ENCODE data around the gene BLVRA. TPM values are rescaled to one million over a fixed set of nuclear protein-coding genes. Genes with fewer than 3 reads are reported as not detected.

The BLVRA gene
- total RNA-seq, 1 donor from 2014 or later, result 63.4 TPM

- no peaks in the 10 kb centered on the region for H3K36me3 Mint-ChIP-seq (ENCODE audit: unreplicated experiment)
- no peak overlapping the region for H3K4me3 Mint-ChIP-seq (ENCODE audit: unreplicated experiment)
- peaks cover 3% of the 10 kb centered on the region for H3K27me3 Mint-ChIP-seq (ENCODE audit: unreplicated experiment)
- no peak for TF ChIP-seq CTCF (IDR thresholded peaks at IDR 0.05; ENCODE audit: partially characterized antibody, unreplicated experiment)
- H3K9me3 Mint-ChIP-seq (ENCODE audit: unreplicated experiment), result peaks cover 4% of the 10 kb centered on the region
- H3K4me1 Mint-ChIP-seq (ENCODE audit: low read depth, unreplicated experiment), result no peaks in the 10 kb centered on the region
- no peak for DNase-seq
- no peak overlapping the region for H3K27ac Mint-ChIP-seq (ENCODE audit: unreplicated experiment)
These were observed 93.3 kb downstream of the BLVRA start for GRCh38 chr7:43851805-43852204.

GRCh38 chr7:43855176-43855575, 96.7 kb downstream of the BLVRA start:
- no peak for TF ChIP-seq CTCF (IDR thresholded peaks at IDR 0.05; ENCODE audit: partially characterized antibody, unreplicated experiment)
- DNase-seq, result no peak
- Mint-ChIP-seq H3K36me3 (ENCODE audit: unreplicated experiment) (peaks cover 4% of the 10 kb centered on the region), H3K27me3 (ENCODE audit: unreplicated experiment) (peaks cover 3% of the 10 kb centered on the region), H3K27ac (ENCODE audit: unreplicated experiment) (no peak overlapping the region), H3K4me3 (ENCODE audit: unreplicated experiment) (no peak overlapping the region), H3K4me1 (ENCODE audit: low read depth, unreplicated experiment) (no peaks in the 10 kb centered on the region), H3K9me3 (ENCODE audit: unreplicated experiment) (peaks cover 4% of the 10 kb centered on the region)

- H3K4me3 Mint-ChIP-seq (ENCODE audit: unreplicated experiment), result no peak overlapping the region
- no peak overlapping the region for H3K27ac Mint-ChIP-seq (ENCODE audit: unreplicated experiment)
- H3K27me3 Mint-ChIP-seq (ENCODE audit: unreplicated experiment), result peaks cover 3% of the 10 kb centered on the region
- TF ChIP-seq CTCF (IDR thresholded peaks at IDR 0.05; ENCODE audit: partially characterized antibody, unreplicated experiment), result no peak
- peaks cover 4% of the 10 kb centered on the region for H3K36me3 Mint-ChIP-seq (ENCODE audit: unreplicated experiment)
- no peak for DNase-seq
- no peaks in the 10 kb centered on the region for H3K4me1 Mint-ChIP-seq (ENCODE audit: low read depth, unreplicated experiment)
- peaks cover 4% of the 10 kb centered on the region for H3K9me3 Mint-ChIP-seq (ENCODE audit: unreplicated experiment)
These were observed 97.8 kb downstream of the BLVRA start for GRCh38 chr7:43856316-43856715.

Other genes starting within 250 kb of the BLVRA start
- 26.8 TPM for gene STK17A, start 175.6 kb upstream of the BLVRA start, total RNA-seq (ENCODE audit: unreplicated experiment)
- 73.7 TPM for gene COA1, start 29.2 kb upstream of the BLVRA start, total RNA-seq (ENCODE audit: unreplicated experiment)
- gene MRPS24, start 110.8 kb downstream of the BLVRA start, total RNA-seq (ENCODE audit: unreplicated experiment), result 60.8 TPM
- gene URGCP, start 147.9 kb downstream of the BLVRA start, total RNA-seq (ENCODE audit: unreplicated experiment), result 17.8 TPM
- 10.1 TPM for gene UBE2D4, start 167.8 kb downstream of the BLVRA start, total RNA-seq (ENCODE audit: unreplicated experiment)
- not detected for gene SPDYE1, start 239.2 kb downstream of the BLVRA start, total RNA-seq (ENCODE audit: unreplicated experiment)